K562 (cell line): ENCODE measurements around the gene ZCCHC17. TPM values are rescaled to one million over a fixed set of nuclear protein-coding genes. Genes with fewer than 3 reads are reported as not detected.

Source experiments
- ATAC-seq: fragments of 200-7000 bp; cut with Tn5 transposase; 3 replicates; pipeline ENCODE4 v1.9.1; 2020; ENCODE audit warnings: moderate library complexity
- BruUV-seq: library from RNA; stranded (reverse); fragments of 400-500 nt; replicated peaks from 2 replicates; lab custom pipeline; 2021; lab: Mats Ljungman, UMichigan
- CTCF ChIA-PET: fragments of 300-600 bp; formaldehyde crosslinking; extraction: SDS; loops from one replicate; lab custom pipeline; 2021; ENCODE audit warnings: low intra/inter-chr PET ratio; lab: Yijun Ruan, JAX
- POLR2A ChIA-PET: fragments of 300-600, 350-650 bp; sonication (Branson Sonifier 250); formaldehyde crosslinking; extraction: SDS; loops from one replicate; lab custom pipeline; 2021; ENCODE audit warnings: antibody characterized with exemption, inconsistent platforms; lab: Yijun Ruan, JAX
- DNase-seq, 4 experiments: peaks; one replicate each; pipeline versions ENCODE4 v3.0.0 to v3.0.0-alpha.2; 2011 to 2018; ENCODE audit warnings: low spot score in 3 of 4, mixed read lengths in 3 of 4; ENCODE audit errors: extremely low read depth in 1 of 4
- FAIRE-seq: peaks from 2 replicates; lab custom pipeline; 2011; peaks lifted over from hg19 to GRCh38; lab: Jason Lieb, UNC
- H2AFZ ChIP-seq: 2 replicates; pipeline ENCODE4 v1.6.0; 2011; ENCODE audit warnings: low read depth, low read length, control low read depth, inconsistent platforms
- H3K27ac ChIP-seq: fragments of 200-600 bp; 3 replicates; pipeline ENCODE4 v1.8.0; 2011; ENCODE audit warnings: low read depth, mild to moderate bottlenecking, control low read depth, inconsistent platforms, low read length, moderate library complexity, mixed read lengths; ENCODE audit errors: extremely low read depth
- H3K27me3 ChIP-seq, 2 experiments: fragments of 300-600 bp in 1 of 2; 2 replicates in 1 of 2; 3 replicates in 1 of 2; pipeline versions ENCODE4 v1.6.0 to v1.8.0; 2011; ENCODE audit warnings: inconsistent platforms in 2 of 2, low read length in 2 of 2, mild to moderate bottlenecking in 1 of 2, mixed read lengths in 1 of 2, moderate library complexity in 1 of 2; ENCODE audit not compliant: control insufficient read depth in 2 of 2, insufficient read depth in 2 of 2
- H3K36me3 ChIP-seq: fragments of 300-600 bp; 3 replicates; pipeline ENCODE4 v1.8.0; 2011; ENCODE audit warnings: mild to moderate bottlenecking, low read length, inconsistent platforms; ENCODE audit not compliant: control insufficient read depth, insufficient read depth
- H3K4me1 ChIP-seq, 2 experiments: fragments of 200-600 bp in 1 of 2; replicated peaks in 1 of 2; 2 replicates in 1 of 2; 3 replicates in 1 of 2; pipeline versions ENCODE4 v1.5.1 to v1.8.0; 2011; ENCODE audit warnings: inconsistent platforms in 2 of 2, low read length in 2 of 2, mild to moderate bottlenecking in 1 of 2, mixed read lengths in 1 of 2, moderate library complexity in 1 of 2; ENCODE audit not compliant: control insufficient read depth in 2 of 2, insufficient read depth in 2 of 2
- H3K4me2 ChIP-seq: 2 replicates; pipeline ENCODE4 v1.6.1; 2011; ENCODE audit warnings: low read length, control low read depth, inconsistent platforms, mixed read lengths; ENCODE audit not compliant: insufficient read depth
- H3K4me3 ChIP-seq: fragments of 200-600 bp; sonication (generic), shearing (Covaris generic); 2 replicates; pipeline ENCODE4 v1.5.1; 2016; ENCODE audit warnings: control low read depth, inconsistent platforms
- H3K79me2 ChIP-seq: fragments of 200-600 bp; 3 replicates; pipeline ENCODE4 v1.8.0; 2011; ENCODE audit warnings: low read length, inconsistent platforms; ENCODE audit not compliant: control insufficient read depth, insufficient read depth
- H3K9ac ChIP-seq, 2 experiments: 2 replicates each; pipeline versions ENCODE4 v1.6.0 to v1.6.1; 2011; ENCODE audit warnings: low read depth in 2 of 2, low read length in 2 of 2, control low read depth in 1 of 2, inconsistent platforms in 1 of 2, mild to moderate bottlenecking in 1 of 2, mixed read lengths in 1 of 2; ENCODE audit not compliant: insufficient read depth in 1 of 2
- H3K9me1 ChIP-seq: one replicate; pipeline ENCODE4 v1.6.0; 2011; ENCODE audit warnings: inconsistent platforms, mild to moderate bottlenecking, low read length, moderate library complexity; ENCODE audit not compliant: control insufficient read depth, insufficient read depth
- H3K9me3 ChIP-seq: replicated peaks from 2 replicates; pipeline ENCODE4 v1.5.1; 2011; ENCODE audit warnings: low read depth, low read length, inconsistent platforms; ENCODE audit not compliant: control insufficient read depth, insufficient read depth
- H4K20me1 ChIP-seq: replicated peaks from 2 replicates; pipeline ENCODE4 v1.6.1; 2011; ENCODE audit warnings: low read length, inconsistent platforms, mixed read lengths; ENCODE audit not compliant: control insufficient read depth, insufficient read depth
- DMBX1 ChIP-seq: fragments of 250-450 bp; sonication (Bioruptor Pico); IDR thresholded peaks from 2 replicates; pipeline ENCODE4 v1.8.0; 2022; ENCODE audit warnings: inconsistent platforms, mild to moderate bottlenecking, moderate library complexity, borderline replicate concordance
- KAT2B ChIP-seq: IDR thresholded peaks from one replicate; pipeline ENCODE4 v1.6.1; 2012; ENCODE audit warnings: low read depth, mild to moderate bottlenecking, control low read depth, inconsistent platforms, low read length, moderate library complexity
- POLR2AphosphoS5 ChIP-seq: IDR thresholded peaks from 2 replicates; pipeline ENCODE4 v1.6.1; 2011; ENCODE audit warnings: mild to moderate bottlenecking, low read depth, low read length, moderate library complexity; ENCODE audit not compliant: control insufficient read depth, insufficient read depth
- ZNF133 ChIP-seq: fragments of 250-450 bp; sonication (Bioruptor Pico); IDR thresholded peaks from 2 replicates; pipeline ENCODE4 v1.4.0; 2020; ENCODE audit warnings: mild to moderate bottlenecking
- WGBS: fragments of 100-300 bp; shearing (Covaris generic); methylation state at CpG from one replicate; pipeline ENCODE4 v1.1.6; 2016; ENCODE audit warnings: low coverage, mixed read lengths; ENCODE audit not compliant: insufficient coverage; ENCODE audit errors: missing lambda C conversion rate; 5-methylcytosine and 5-hydroxymethylcytosine counted together
- in situ Hi-C: fragments of 300-500 bp; cut with MboI; formaldehyde crosslinking; loops from 4 replicates; pipeline ENCODE4 v1.15.0; 2018; ENCODE audit warnings: inconsistent platforms, mixed read lengths
- intact Hi-C: fragments of 100-400 bp; cut with micrococcal nuclease; formaldehyde crosslinking; loops from 2 replicates; pipeline ENCODE4 v1.14.2; 2022
- polyA plus RNA-seq, 8 experiments: library from polyadenylated mRNA; depleted of rRNA in 4 of 8; stranded (reverse) in 5 of 8; unstranded in 3 of 8; fragments of >200 nt; fragmentation: Nextera tagmentation in 2 of 8; fragmentation: Illumina TruSeq in 1 of 8; extraction: Ambion mirVana in 2 of 8; extraction: Trizol in 1 of 8; gene quantifications; 2 replicates each; pipeline versions ENCODE4 v1.2.1 to v1.2.3, GENCODE V29; 2011 to 2014; ENCODE audit warnings: inconsistent platforms in 1 of 8, missing spikeins in 1 of 8
- total RNA-seq, 7 experiments: library from RNA; depleted of rRNA in 6 of 7; stranded (reverse); fragments of >200 nt in 6 of 7; fragmentation: Illumina TruSeq in 2 of 7; extraction: Trizol in 2 of 7; gene quantifications; 2 replicates each; pipeline versions ENCODE4 v1.2.1 to v1.2.3, GENCODE V29; 2011 to 2021; ENCODE audit warnings: low replicate concordance in 1 of 7
- TF ChIP-seq, protein P1 (sequence below): fragments of 250-450 bp; sonication (Bioruptor Pico); IDR thresholded peaks from 2 replicates; pipeline ENCODE4 v1.8.0; 2022; ENCODE audit warnings: moderate library complexity, mild to moderate bottlenecking, inconsistent platforms

The ZCCHC17 gene
- total and polyA plus RNA-seq, 9 of the 15 experiments (the other 6 are each of a cell fraction or from before 2014, with no cell fraction given), result 46.9 to 150 (median 74.7) TPM

- Histone ChIP-seq H3K27me3 (no peaks in the 10 kb centered on the region), H3K27ac (no peak overlapping the region), H3K4me1 (no peaks in the 10 kb centered on the region), H3K4me3 (no peak overlapping the region), H3K4me2 (no peak overlapping the region), H2AFZ (no peak overlapping the region), H4K20me1 (peaks cover 2% of the 10 kb centered on the region; the same call in 1 of the 2 replicates), H3K9me1 (no peaks in the 10 kb centered on the region), H3K79me2 (no peaks in the 10 kb centered on the region)
- WGBS, result 94% methylated on average over 1 of the region's 1 CpG
- CTCF ChIA-PET, result no interaction called here
- in situ Hi-C loops (no loop called here), intact Hi-C loops (no loop called here)
- DNase-seq (no peak), ATAC-seq (no peak)
- TF ChIP-seq KAT2B, result no peak
- TF ChIP-seq, protein P1, sequence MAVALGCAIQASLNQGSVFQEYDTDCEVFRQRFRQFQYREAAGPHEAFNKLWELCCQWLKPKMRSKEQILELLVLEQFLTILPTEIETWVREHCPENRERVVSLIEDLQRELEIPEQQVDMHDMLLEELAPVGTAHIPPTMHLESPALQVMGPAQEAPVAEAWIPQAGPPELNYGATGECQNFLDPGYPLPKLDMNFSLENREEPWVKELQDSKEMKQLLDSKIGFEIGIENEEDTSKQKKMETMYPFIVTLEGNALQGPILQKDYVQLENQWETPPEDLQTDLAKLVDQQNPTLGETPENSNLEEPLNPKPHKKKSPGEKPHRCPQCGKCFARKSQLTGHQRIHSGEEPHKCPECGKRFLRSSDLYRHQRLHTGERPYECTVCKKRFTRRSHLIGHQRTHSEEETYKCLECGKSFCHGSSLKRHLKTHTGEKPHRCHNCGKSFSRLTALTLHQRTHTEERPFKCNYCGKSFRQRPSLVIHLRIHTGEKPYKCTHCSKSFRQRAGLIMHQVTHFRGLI (CRISPR knock-in tag), result no peak
- TF ChIP-seq DMBX1, result no peak
- no peak for TF ChIP-seq ZNF133
- TF ChIP-seq POLR2AphosphoS5, result peak; percentile 49; the same call in 1 of the 2 replicates
- TF ChIP-seq, all 486 proteins: peak for 1
- H3K36me3 ChIP-seq, result peaks cover 45% of the 10 kb centered on the region
- BruUV-seq, result no TSS peak
- no peaks in the 10 kb centered on the region for H3K9me3 ChIP-seq
- FAIRE-seq, result peak; percentile 11
- POLR2A ChIA-PET, result interaction anchor here (0.7 to 1.7 kb wide), 2 partner anchors 10 to 40 kb away, joined by 4 read pairs; partner anchors contain the start of gene ZCCHC17
- no peak overlapping the region for H3K9ac ChIP-seq
These were observed 39.6 kb upstream of the ZCCHC17 start for GRCh38 chr1:31257213-31257612.
